Adrenal gland (tissue), 19 donors: ENCODE data around the gene ALOX15B. TPM values are rescaled to one million over a fixed set of nuclear protein-coding genes. Genes with fewer than 3 reads are reported as not detected.

ENCODE experiments used
- DNase-seq, 7 donors: peaks; one replicate each; pipeline ENCODE4 v3.0.0-alpha.2; 2019 to 2020
- H3K27ac ChIP-seq, 5 donors: fragments of 200-600 bp; sonication (generic) in 4 of 5; 1 replicate in 3 of 5; 2 replicates in 2 of 5; pipeline versions ENCODE4 v1.5.1 to v1.8.0; 2016 to 2020; ENCODE audit warnings: mild to moderate bottlenecking in 1 of 5
- H3K27me3 ChIP-seq: fragments of 200-600 bp; 2 replicates; pipeline ENCODE4 v1.8.0; 2021
- H3K36me3 ChIP-seq, 2 donors: fragments of 200-600 bp; replicated peaks in 1 of 2; 1 replicate in 1 of 2; 2 replicates in 1 of 2; pipeline versions ENCODE4 v1.5.1 to v1.8.0; 2018 to 2022
- H3K4me1 ChIP-seq, 2 donors: fragments of 200-600 bp; replicated peaks in 1 of 2; 1 replicate in 1 of 2; 2 replicates in 1 of 2; pipeline versions ENCODE4 v1.5.1 to v1.8.0; 2018 to 2021
- H3K4me3 ChIP-seq, 4 donors: fragments of 200-600 bp; sonication (generic) in 3 of 4; one replicate each; pipeline ENCODE4 v1.5.1; 2016 to 2018
- H3K9me3 ChIP-seq, 3 donors: fragments of 200-600 bp; sonication (generic) in 1 of 3; replicated peaks in 1 of 3; 1 replicate in 2 of 3; 2 replicates in 1 of 3; pipeline versions ENCODE4 v1.5.1 to v1.8.0; 2016 to 2021
- POLR2A ChIP-seq, 2 donors: fragments of 450-650 bp; IDR thresholded peaks; one replicate each; pipeline ENCODE4 v1.6.1; 2017; ENCODE audit warnings: antibody characterized with exemption in 2 of 2, mild to moderate bottlenecking in 2 of 2, moderate library complexity in 1 of 2
- WGBS, 4 donors: extraction: QIAGEN DNeasy Blood & Tissue Kit in 2 of 4; methylation state at CpG; one replicate each; pipeline versions ENCODE4 v1.1.5 to v1.1.7; 2013 to 2017; 5-methylcytosine and 5-hydroxymethylcytosine counted together
- intact Hi-C, 2 donors: fragments of 100-400 bp; cut with DNase I; formaldehyde crosslinking; loops; one replicate each; pipeline versions ENCODE4 v1.14.1 to v1.15.0; 2022 to 2023
- long read RNA-seq, 10 donors: library from polyadenylated mRNA in 3 of 10; unstranded in 2 of 10; stranded (forward) in 1 of 10; transcript quantifications; one replicate each; pipeline ENCODE4 v2.0.0 and lab custom pipeline, GENCODE V29; 2021 to 2026
- polyA plus RNA-seq, 3 donors: library from polyadenylated mRNA; stranded (reverse); fragments of 200-250 nt in 2 of 3; fragments of 350-450 nt in 1 of 3; fragmentation: Illumina TruSeq in 1 of 3; extraction: RNeasy Lipid Tissue Mini Kit (QIAGEN cat#74804) in 1 of 3; gene quantifications; one replicate each; pipeline ENCODE4 v1.2.3, GENCODE V29; 2013 to 2014
- total RNA-seq, 9 donors: library from RNA; depleted of rRNA in 4 of 9; stranded (reverse); fragments of >200 nt in 4 of 9; fragments of 120-200 nt in 1 of 9; fragmentation: NEBNext Ultra II Directional in 1 of 9; extraction: Animal tissue kit (Norgen Biotek cat#: 25700) in 1 of 9; gene quantifications; one replicate each; pipeline versions ENCODE4 v1.1.0 to v1.2.4, GENCODE V29; 2013 to 2023
- TF ChIP-seq, protein P1 (sequence below), 6 experiments: fragments of 450-650 bp in 4 of 6; fragments of 200-600 bp in 2 of 6; sonication (generic) in 1 of 6; IDR thresholded peaks; 1 replicate in 5 of 6; 2 replicates in 1 of 6; pipeline versions ENCODE4 v1.5.1 to v1.8.0; 2016 to 2021; ENCODE audit warnings: antibody characterized with exemption in 6 of 6, mild to moderate bottlenecking in 2 of 6, moderate library complexity in 1 of 6
- donor health status: healthy with polysubstance abuse.
- donor health status: Bipolar disorder and iron deficiency.
- donor health status: DM: yes; HTN: yes; CAD: no.
- donor health status: DM: no; HTN: no; CAD: no.
- donor health status: DM: no; HTN: no; CAD: no.
- donor health status: DM: yes; HTN: yes; CAD: no.

The ALOX15B gene, protein sequence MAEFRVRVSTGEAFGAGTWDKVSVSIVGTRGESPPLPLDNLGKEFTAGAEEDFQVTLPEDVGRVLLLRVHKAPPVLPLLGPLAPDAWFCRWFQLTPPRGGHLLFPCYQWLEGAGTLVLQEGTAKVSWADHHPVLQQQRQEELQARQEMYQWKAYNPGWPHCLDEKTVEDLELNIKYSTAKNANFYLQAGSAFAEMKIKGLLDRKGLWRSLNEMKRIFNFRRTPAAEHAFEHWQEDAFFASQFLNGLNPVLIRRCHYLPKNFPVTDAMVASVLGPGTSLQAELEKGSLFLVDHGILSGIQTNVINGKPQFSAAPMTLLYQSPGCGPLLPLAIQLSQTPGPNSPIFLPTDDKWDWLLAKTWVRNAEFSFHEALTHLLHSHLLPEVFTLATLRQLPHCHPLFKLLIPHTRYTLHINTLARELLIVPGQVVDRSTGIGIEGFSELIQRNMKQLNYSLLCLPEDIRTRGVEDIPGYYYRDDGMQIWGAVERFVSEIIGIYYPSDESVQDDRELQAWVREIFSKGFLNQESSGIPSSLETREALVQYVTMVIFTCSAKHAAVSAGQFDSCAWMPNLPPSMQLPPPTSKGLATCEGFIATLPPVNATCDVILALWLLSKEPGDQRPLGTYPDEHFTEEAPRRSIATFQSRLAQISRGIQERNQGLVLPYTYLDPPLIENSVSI
- total RNA-seq (1 to 10 TPM in 8 of 9 donors, not detected in 1; 2.0 to 9.8 (median 4.6) TPM), polyA plus RNA-seq (1 to 10 TPM; 1.1 to 5.8 (median 2.0) TPM)
- long read RNA-seq, donor 1, result 0 reads
- long read RNA-seq, donor 2, result 0 reads
- long read RNA-seq, donor 3, result 0 reads
- long read RNA-seq, donor 4, partial matches to known transcripts, result 0 of 1 reads
- long read RNA-seq, donor 4, other reads (novel, unspliced or antisense), result 0 of 1 reads
- long read RNA-seq, donor 5, partial matches to known transcripts, result 0 of 3 reads
- long read RNA-seq, donor 5, other reads (novel, unspliced or antisense), result 0 of 3 reads
- long read RNA-seq, donor 6, partial matches to known transcripts, result 3 of 4 reads
- long read RNA-seq, donor 6, other reads (novel, unspliced or antisense), result 0 of 4 reads
- long read RNA-seq, donor 7, result 0 reads
- long read RNA-seq, donor 8, result 0 reads
- long read RNA-seq, donor 9, result 0 reads
- long read RNA-seq, donor 10, result 0 reads

DNA sequence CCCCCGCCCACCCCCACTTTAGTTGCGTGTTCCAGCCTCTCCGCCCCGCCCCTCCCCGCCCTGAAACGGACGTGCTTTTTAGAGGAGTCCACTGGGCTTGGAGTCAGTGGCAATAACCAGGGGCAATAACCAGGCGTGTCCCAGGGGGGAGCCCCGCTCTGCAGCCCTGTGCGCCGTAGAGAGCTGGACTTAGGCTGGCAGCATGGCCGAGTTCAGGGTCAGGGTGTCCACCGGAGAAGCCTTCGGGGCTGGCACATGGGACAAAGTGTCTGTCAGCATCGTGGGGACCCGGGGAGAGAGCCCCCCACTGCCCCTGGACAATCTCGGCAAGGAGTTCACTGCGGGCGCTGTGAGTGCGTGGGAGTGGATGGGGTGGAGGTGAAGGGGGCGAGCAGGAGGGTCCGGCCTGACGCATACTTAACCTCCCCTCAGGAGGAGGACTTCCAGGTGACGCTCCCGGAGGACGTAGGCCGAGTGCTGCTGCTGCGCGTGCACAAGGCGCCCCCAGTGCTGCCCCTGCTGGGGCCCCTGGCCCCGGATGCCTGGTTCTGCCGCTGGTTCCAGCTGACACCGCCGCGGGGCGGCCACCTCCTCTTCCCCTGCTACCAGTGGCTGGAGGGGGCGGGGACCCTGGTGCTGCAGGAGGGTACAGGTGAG lies at the start of gene ALOX15B:
TSS of gene ALOX15B (plus strand) at position 106 of the 657 bp plus-strand sequence. CDS start at position 203, 97 bp downstream.
- Histone ChIP-seq H3K4me3 (peak within 1 kb of the TSS in 1 of 4 donors; percentile 38), H3K27ac (peak within 1 kb of the TSS in 1 of 5 donors; percentile 17), H3K4me1 (no peaks in the 10 kb centered on the region), H3K9me3 (no peaks in the 10 kb centered on the region), H3K27me3 (no peaks in the 10 kb centered on the region), H3K36me3 (no peaks in the 10 kb centered on the region)
- 7 to 13% (median 12%) methylated on average over 13 to 37 of the region's 37 CpGs for WGBS, 4 donors
- TF ChIP-seq, protein P1, sequence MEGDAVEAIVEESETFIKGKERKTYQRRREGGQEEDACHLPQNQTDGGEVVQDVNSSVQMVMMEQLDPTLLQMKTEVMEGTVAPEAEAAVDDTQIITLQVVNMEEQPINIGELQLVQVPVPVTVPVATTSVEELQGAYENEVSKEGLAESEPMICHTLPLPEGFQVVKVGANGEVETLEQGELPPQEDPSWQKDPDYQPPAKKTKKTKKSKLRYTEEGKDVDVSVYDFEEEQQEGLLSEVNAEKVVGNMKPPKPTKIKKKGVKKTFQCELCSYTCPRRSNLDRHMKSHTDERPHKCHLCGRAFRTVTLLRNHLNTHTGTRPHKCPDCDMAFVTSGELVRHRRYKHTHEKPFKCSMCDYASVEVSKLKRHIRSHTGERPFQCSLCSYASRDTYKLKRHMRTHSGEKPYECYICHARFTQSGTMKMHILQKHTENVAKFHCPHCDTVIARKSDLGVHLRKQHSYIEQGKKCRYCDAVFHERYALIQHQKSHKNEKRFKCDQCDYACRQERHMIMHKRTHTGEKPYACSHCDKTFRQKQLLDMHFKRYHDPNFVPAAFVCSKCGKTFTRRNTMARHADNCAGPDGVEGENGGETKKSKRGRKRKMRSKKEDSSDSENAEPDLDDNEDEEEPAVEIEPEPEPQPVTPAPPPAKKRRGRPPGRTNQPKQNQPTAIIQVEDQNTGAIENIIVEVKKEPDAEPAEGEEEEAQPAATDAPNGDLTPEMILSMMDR (IDR thresholded peaks at IDR 0.05), result no peak
- TF ChIP-seq POLR2A (IDR thresholded peaks at IDR 0.05), result no peak
- intact Hi-C loops, result no loop called here
- DNase-seq, result peak in 2 of 7 donors; percentile 14 to 51

DNA sequence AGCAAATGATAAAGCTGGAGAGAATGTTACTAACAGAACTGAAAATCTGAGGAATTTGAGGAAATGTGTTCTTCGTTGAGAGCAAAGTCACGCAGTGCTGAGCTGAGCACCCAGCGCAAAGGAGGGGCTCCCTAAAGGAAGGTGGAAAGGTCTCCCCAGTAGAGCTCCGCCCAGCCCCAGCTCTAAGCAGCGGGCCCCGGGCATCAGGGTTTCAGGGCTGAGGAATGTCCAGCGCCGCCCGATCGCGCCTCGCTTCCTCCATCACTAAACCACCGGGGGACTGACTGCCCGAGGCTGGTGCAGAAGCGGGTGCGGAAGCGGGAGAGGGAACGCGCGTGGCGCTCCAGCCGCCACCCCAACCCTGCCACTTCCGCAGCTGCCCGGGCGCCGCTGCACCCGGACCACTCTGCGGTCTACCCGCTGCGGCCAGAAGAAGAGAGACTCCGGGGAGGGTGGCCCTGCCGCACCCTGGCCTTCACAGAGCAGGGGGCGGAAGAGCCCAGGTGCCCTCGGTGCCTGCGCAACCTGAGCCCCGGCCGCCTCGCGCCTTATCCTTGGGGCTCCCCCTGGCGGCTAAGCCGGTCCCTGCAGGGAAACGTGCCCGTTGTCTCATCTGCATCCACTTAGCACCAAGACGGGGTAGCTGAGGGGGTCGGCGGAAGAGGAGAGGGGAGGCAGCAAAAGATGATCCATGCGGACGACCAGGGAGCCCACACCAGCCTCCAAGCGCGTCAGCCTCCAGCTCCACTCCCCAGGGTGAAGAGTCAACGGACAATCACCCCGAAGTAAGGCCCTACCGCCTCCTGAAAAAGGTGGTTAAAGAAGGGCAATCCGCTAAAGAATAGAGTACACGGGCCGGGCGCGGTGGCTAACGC lies 48.8 kb upstream of the ALOX15B start:
- peak overlapping the region in 2 of 4 donors; percentile 40 to 56 for H3K4me3 ChIP-seq
- H3K4me1 ChIP-seq, result peaks cover 0 to 6% of the 10 kb centered on the region in 2 donors
- 4 to 10% (median 6%) methylated on average over 19 to 59 of the region's 59 CpGs for WGBS, 4 donors
- peaks cover 19% of the 10 kb centered on the region for H3K27me3 ChIP-seq
- no peak for TF ChIP-seq POLR2A (IDR thresholded peaks at IDR 0.05)
- TF ChIP-seq, protein P1 (IDR thresholded peaks at IDR 0.05), result peak; percentile 82 to 96 (median 92)
- DNase-seq, result peak; percentile 64 to 90 (median 84)
- H3K9me3 ChIP-seq, result no peaks in the 10 kb centered on the region
- peak overlapping the region in 2 of 5 donors; percentile 33 to 51 for H3K27ac ChIP-seq
- H3K36me3 ChIP-seq, result no peaks in the 10 kb centered on the region
- intact Hi-C loops, result loop anchor here (5.0 to 10.0 kb wide), 6 partner anchors 55 to 243 kb away; partner anchors contain the start of genes CNTROB (in 1 of the 2) and TRAPPC1 (in 1 of the 2)

DNA sequence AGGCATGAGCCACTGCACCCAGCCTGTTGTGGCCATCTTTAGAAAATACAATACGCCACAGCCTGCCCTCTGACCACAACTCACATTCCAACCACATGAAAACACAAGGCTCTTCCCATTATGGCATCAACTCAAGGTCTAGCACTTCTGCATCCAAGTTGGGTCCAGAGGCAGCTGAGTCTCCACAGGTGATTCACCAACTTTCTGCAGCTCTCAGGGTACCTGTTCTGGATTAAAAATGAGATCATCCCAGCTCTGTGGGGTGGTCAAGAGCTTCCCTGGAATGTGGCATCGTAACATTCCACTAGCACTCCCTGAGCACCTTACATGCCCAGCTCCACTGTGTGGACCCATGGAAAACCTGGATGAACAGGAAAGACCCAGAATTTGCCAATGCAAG lies 46.3 kb upstream of the ALOX15B start:
- H3K9me3 ChIP-seq, result no peaks in the 10 kb centered on the region
- H3K4me3 ChIP-seq, result no peak overlapping the region
- H3K36me3 ChIP-seq, result no peaks in the 10 kb centered on the region
- peak in 1 of 7 donors; percentile 31 for DNase-seq
- H3K27me3 ChIP-seq, result peaks cover 14% of the 10 kb centered on the region
- H3K27ac ChIP-seq, result no peak overlapping the region
- peaks cover 0 to 6% of the 10 kb centered on the region in 2 donors for H3K4me1 ChIP-seq
- intact Hi-C loops, result loop anchor here (5.0 to 10.0 kb wide), 2 partner anchors 130 to 178 kb away; no protein-coding TSS in a partner anchor
- 69 to 83% (median 77%) methylated on average over 2 of the region's 2 CpGs for WGBS, 4 donors
- TF ChIP-seq POLR2A (IDR thresholded peaks at IDR 0.05), result no peak
